Fibroblast of lung (primary cell): ENCODE measurements around the gene NEU3. TPM values are rescaled to one million over a fixed set of nuclear protein-coding genes. Genes with fewer than 3 reads are reported as not detected.

Source experiments
- DNase-seq, 2 donors: peaks; one replicate each; pipeline versions ENCODE4 v3.0.0 to v3.0.0-alpha.2; 2010; ENCODE audit warnings: low read depth in 2 of 2
- H2AFZ ChIP-seq: 2 replicates; pipeline ENCODE4 v1.5.1; 2012; ENCODE audit warnings: low read length, control low read depth, inconsistent platforms
- H3K27ac ChIP-seq: 2 replicates; pipeline ENCODE4 v1.5.1; 2011; ENCODE audit warnings: low read length, control low read depth; ENCODE audit not compliant: insufficient read depth
- H3K27me3 ChIP-seq: 2 replicates; pipeline ENCODE4 v1.5.1; 2011; ENCODE audit warnings: mild to moderate bottlenecking, low read length; ENCODE audit not compliant: control insufficient read depth, insufficient read depth
- H3K36me3 ChIP-seq: 2 replicates; pipeline ENCODE4 v1.5.1; 2011; ENCODE audit warnings: low read length; ENCODE audit not compliant: control insufficient read depth, insufficient read depth
- H3K4me1 ChIP-seq: 2 replicates; pipeline ENCODE4 v1.5.1; 2011; ENCODE audit warnings: low read length; ENCODE audit not compliant: control insufficient read depth, insufficient read depth; ENCODE audit errors: extremely low read depth
- H3K4me2 ChIP-seq: 2 replicates; pipeline ENCODE4 v1.5.1; 2011; ENCODE audit warnings: low read length, control low read depth; ENCODE audit not compliant: insufficient read depth; ENCODE audit errors: extremely low read depth
- H3K4me3 ChIP-seq, 4 experiments: fragments of 200-600 bp in 1 of 4; sonication (generic) in 1 of 4; replicated peaks in 1 of 4; 2 replicates each; pipeline ENCODE4 v1.5.1; 2011 to 2016; ENCODE audit warnings: low read length in 4 of 4, low read depth in 3 of 4, mild to moderate bottlenecking in 3 of 4, control low read depth in 2 of 4, inconsistent platforms in 1 of 4, mixed read lengths in 1 of 4; ENCODE audit not compliant: insufficient read depth in 1 of 4; ENCODE audit errors: control extremely low read depth in 1 of 4
- H3K79me2 ChIP-seq: 2 replicates; pipeline ENCODE4 v1.5.1; 2012; ENCODE audit warnings: mild to moderate bottlenecking, low read length, inconsistent platforms; ENCODE audit not compliant: control insufficient read depth, insufficient read depth
- H3K9ac ChIP-seq: 2 replicates; pipeline ENCODE4 v1.5.1; 2011; ENCODE audit warnings: mild to moderate bottlenecking, low read length, control low read depth; ENCODE audit not compliant: insufficient read depth
- H3K9me3 ChIP-seq: 2 replicates; pipeline ENCODE4 v1.5.1; 2012; ENCODE audit warnings: low read depth, low read length; ENCODE audit not compliant: control insufficient read depth, insufficient read depth
- H4K20me1 ChIP-seq: 2 replicates; pipeline ENCODE4 v1.5.1; 2011; ENCODE audit warnings: low read length; ENCODE audit not compliant: control insufficient read depth, insufficient read depth; ENCODE audit errors: extremely low read depth
- EZH2 ChIP-seq: IDR thresholded peaks from 2 replicates; pipeline ENCODE4 v1.5.1; 2012; ENCODE audit warnings: low read length, control low read depth, mild to moderate bottlenecking; ENCODE audit errors: missing control alignments
- polyA plus RNA-seq, 2 donors: library from polyadenylated mRNA; depleted of rRNA in 1 of 2; stranded (reverse) in 1 of 2; unstranded in 1 of 2; fragments of >200 nt; gene quantifications; 2 replicates each; pipeline ENCODE4 v1.2.1, GENCODE V29; 2011 to 2012; ENCODE audit warnings: missing spikeins in 1 of 2
- total RNA-seq: library from RNA; depleted of rRNA; stranded (reverse); fragments of >200 nt; gene quantifications from 2 replicates; pipeline ENCODE4 v1.2.1, GENCODE V29; 2014
- TF ChIP-seq, protein P1 (sequence below), 2 donors: IDR thresholded peaks in 1 of 2; conservative IDR thresholded peaks in 1 of 2; 1 replicate in 1 of 2; 2 replicates in 1 of 2; pipeline ENCODE4 v1.5.1; 2011 to 2012; ENCODE audit warnings: low read length in 2 of 2, control low read depth in 1 of 2, inconsistent platforms in 1 of 2, low read depth in 1 of 2, mild to moderate bottlenecking in 1 of 2

The NEU3 gene
- total and polyA plus RNA-seq, 2 donors (not counting 1 experiment from before 2014, with no cell fraction given), result 5.0 to 6.6 TPM

DNA sequence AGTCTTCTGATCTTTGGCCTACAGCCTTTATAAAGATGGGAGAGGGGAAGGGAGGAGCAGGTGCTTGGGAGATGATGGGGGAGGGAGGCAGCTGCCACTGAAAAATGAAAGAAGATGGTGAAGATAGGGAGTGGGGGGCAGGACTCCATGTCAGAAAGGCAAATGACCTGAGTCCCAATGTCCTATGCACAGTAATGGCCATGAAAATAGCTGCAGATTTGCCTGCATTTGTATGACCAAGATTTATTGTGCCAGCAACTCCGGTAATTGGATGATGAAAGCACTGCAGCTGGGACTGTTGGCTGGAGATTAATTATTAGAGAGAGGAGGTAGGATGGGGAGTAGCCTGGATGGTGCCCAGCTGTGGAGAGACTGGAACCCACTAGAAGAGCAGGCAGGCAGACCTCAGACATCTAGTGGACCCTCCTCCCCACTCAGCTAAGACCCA lies 36.1 kb downstream of the NEU3 start:
- TF ChIP-seq, protein P1, sequence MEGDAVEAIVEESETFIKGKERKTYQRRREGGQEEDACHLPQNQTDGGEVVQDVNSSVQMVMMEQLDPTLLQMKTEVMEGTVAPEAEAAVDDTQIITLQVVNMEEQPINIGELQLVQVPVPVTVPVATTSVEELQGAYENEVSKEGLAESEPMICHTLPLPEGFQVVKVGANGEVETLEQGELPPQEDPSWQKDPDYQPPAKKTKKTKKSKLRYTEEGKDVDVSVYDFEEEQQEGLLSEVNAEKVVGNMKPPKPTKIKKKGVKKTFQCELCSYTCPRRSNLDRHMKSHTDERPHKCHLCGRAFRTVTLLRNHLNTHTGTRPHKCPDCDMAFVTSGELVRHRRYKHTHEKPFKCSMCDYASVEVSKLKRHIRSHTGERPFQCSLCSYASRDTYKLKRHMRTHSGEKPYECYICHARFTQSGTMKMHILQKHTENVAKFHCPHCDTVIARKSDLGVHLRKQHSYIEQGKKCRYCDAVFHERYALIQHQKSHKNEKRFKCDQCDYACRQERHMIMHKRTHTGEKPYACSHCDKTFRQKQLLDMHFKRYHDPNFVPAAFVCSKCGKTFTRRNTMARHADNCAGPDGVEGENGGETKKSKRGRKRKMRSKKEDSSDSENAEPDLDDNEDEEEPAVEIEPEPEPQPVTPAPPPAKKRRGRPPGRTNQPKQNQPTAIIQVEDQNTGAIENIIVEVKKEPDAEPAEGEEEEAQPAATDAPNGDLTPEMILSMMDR (conservative IDR thresholded peaks at IDR 0.05 in 1 of 2, IDR thresholded peaks at IDR 0.05 in 1 of 2; ENCODE audit: low read depth in 1 of 2, low read length in 2 of 2), result no peak
- TF ChIP-seq EZH2, result no peak
- Histone ChIP-seq H3K79me2 (no peaks in the 10 kb centered on the region), H3K4me1 (no peaks in the 10 kb centered on the region), H3K27ac (no peak overlapping the region), H3K27me3 (no peaks in the 10 kb centered on the region), H3K9ac (no peak overlapping the region), H4K20me1 (no peaks in the 10 kb centered on the region), H2AFZ (no peak overlapping the region), H3K36me3 (no peaks in the 10 kb centered on the region), H3K4me3 (no peak overlapping the region), H3K4me2 (no peak overlapping the region), H3K9me3 (no peaks in the 10 kb centered on the region)
- DNase-seq, result peak in 1 of 2 donors; percentile 28

DNA sequence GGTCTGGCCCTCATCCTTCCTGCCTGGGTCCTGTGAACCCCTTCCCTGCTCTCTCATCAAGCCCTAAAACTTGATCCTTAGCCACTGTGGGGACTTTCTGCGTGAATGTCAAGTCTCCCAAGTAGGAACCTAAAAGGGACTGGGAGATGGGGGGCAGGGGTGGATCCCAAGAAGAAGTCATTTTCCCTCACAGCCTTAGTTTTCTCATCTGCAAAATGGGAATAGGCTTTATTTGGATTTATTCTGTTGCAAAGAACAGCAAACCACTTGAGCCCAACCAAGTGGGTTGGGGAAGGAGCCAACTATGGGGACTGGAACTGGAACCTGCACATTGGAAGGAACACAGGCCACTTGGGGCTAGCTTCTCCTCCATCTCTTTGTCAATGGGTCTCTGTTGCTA lies 36.8 kb downstream of the NEU3 start:
- Histone ChIP-seq H3K36me3 (no peaks in the 10 kb centered on the region), H4K20me1 (no peaks in the 10 kb centered on the region), H3K9me3 (no peaks in the 10 kb centered on the region), H3K79me2 (no peaks in the 10 kb centered on the region), H3K4me2 (no peak overlapping the region), H2AFZ (no peak overlapping the region), H3K9ac (no peak overlapping the region), H3K4me1 (no peaks in the 10 kb centered on the region), H3K4me3 (no peak overlapping the region), H3K27ac (no peak overlapping the region), H3K27me3 (no peaks in the 10 kb centered on the region)
- TF ChIP-seq EZH2, result no peak
- TF ChIP-seq, protein P1 (conservative IDR thresholded peaks at IDR 0.05 in 1 of 2, IDR thresholded peaks at IDR 0.05 in 1 of 2; ENCODE audit: low read depth in 1 of 2, low read length in 2 of 2), result no peak
- DNase-seq, result no peak

DNA sequence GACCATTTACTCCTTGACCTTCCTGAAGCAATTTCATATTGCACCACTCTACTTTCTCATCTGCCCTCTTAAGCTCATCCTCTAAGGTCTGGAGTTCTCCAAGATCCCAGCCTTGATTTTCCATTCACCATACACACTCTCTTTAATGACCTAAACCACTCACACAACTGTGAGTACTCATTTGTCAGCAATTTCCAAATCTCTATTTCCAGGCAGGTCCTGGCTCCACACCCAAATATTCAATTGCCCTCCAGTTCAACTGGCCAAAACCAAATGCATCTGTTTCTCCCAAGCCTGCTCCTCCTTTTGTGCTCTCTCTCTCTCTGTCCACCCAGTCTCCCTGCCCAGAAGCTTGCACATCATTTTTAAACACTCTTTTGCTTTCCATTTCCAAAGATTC lies 39.6 kb downstream of the NEU3 start:
- H3K4me3 ChIP-seq, result no peak overlapping the region
- H3K36me3 ChIP-seq, result no peaks in the 10 kb centered on the region
- no peaks in the 10 kb centered on the region for H3K9me3 ChIP-seq
- peak in 1 of 2 donors; percentile 16 for DNase-seq
- TF ChIP-seq, protein P1 (conservative IDR thresholded peaks at IDR 0.05 in 1 of 2, IDR thresholded peaks at IDR 0.05 in 1 of 2; ENCODE audit: low read depth in 1 of 2, low read length in 2 of 2), result no peak
- no peak overlapping the region for H3K27ac ChIP-seq
- peaks cover 9% of the 10 kb centered on the region for H3K4me1 ChIP-seq
- no peaks in the 10 kb centered on the region for H4K20me1 ChIP-seq
- no peaks in the 10 kb centered on the region for H3K79me2 ChIP-seq
- H3K9ac ChIP-seq, result no peak overlapping the region
- H3K4me2 ChIP-seq, result no peak overlapping the region
- H3K27me3 ChIP-seq, result no peaks in the 10 kb centered on the region
- no peak overlapping the region for H2AFZ ChIP-seq
